Erythroblast (primary cell): Measurements from ENCODE around the gene RDH13.

Experiments
- GATA1 ChIP-seq: IDR thresholded peaks from 2 replicates; pipeline ENCODE4 v1.6.1; 2011; ENCODE audit warnings: low read depth, mild to moderate bottlenecking, control low read depth, low read length, moderate library complexity
- POLR2A ChIP-seq: IDR thresholded peaks from 2 replicates; pipeline ENCODE4 v1.6.1; 2011; ENCODE audit warnings: mild to moderate bottlenecking, low read length

GRCh38 chr19:55088021-55088451, 25.1 kb upstream of the RDH13 start:
- TF ChIP-seq POLR2A = no peak
- TF ChIP-seq GATA1 = no peak
